HEK293 (cell line): ENCODE results near the gene RAC3.

Source experiments
- AEBP2 ChIP-seq: fragments of 450-650 bp; formaldehyde crosslinking; IDR thresholded peaks from 2 replicates; pipeline ENCODE4 v1.5.1; 2016; ENCODE audit warnings: missing biosample characterization, missing genetic modification characterization, borderline replicate concordance
- GLIS2 ChIP-seq: fragments of 450-650 bp; formaldehyde crosslinking; IDR thresholded peaks from 2 replicates; pipeline ENCODE4 v1.5.1; 2016; ENCODE audit warnings: missing biosample characterization, missing genetic modification characterization
- HIC1 ChIP-seq: fragments of 450-650 bp; formaldehyde crosslinking; IDR thresholded peaks from 2 replicates; pipeline ENCODE4 v1.5.1; 2016; ENCODE audit warnings: missing biosample characterization, missing genetic modification characterization
- KLF7 ChIP-seq: fragments of 450-650 bp; formaldehyde crosslinking; IDR thresholded peaks from 2 replicates; pipeline ENCODE4 v1.5.1; 2016; ENCODE audit warnings: missing biosample characterization, missing genetic modification characterization, borderline replicate concordance
- KLF9 ChIP-seq: fragments of 450-650 bp; formaldehyde crosslinking; IDR thresholded peaks from 2 replicates; pipeline ENCODE4 v1.5.1; 2016; ENCODE audit warnings: missing biosample characterization, missing genetic modification characterization, low read depth
- SP2 ChIP-seq: fragments of 450-650 bp; formaldehyde crosslinking; IDR thresholded peaks from 2 replicates; pipeline ENCODE4 v1.5.1; 2016; ENCODE audit warnings: missing biosample characterization, missing genetic modification characterization
- ZBTB49 ChIP-seq: fragments of 450-650 bp; formaldehyde crosslinking; IDR thresholded peaks from 2 replicates; pipeline ENCODE4 v1.5.1; 2016; ENCODE audit warnings: missing biosample characterization, missing genetic modification characterization, low read depth
- ZBTB7A ChIP-seq: fragments of 450-650 bp; formaldehyde crosslinking; IDR thresholded peaks from 2 replicates; pipeline ENCODE4 v1.5.1; 2016; ENCODE audit warnings: low read depth, missing biosample characterization, missing genetic modification characterization
- ZEB2 ChIP-seq: fragments of 450-650 bp; formaldehyde crosslinking; IDR thresholded peaks from 2 replicates; pipeline ENCODE4 v1.5.1; 2016; ENCODE audit warnings: missing biosample characterization, missing genetic modification characterization
- ZNF112 ChIP-seq: fragments of 450-650 bp; formaldehyde crosslinking; IDR thresholded peaks from 2 replicates; pipeline ENCODE4 v1.5.0; 2017; ENCODE audit warnings: missing biosample characterization, missing genetic modification characterization
- ZNF146 ChIP-seq: fragments of 450-650 bp; formaldehyde crosslinking; IDR thresholded peaks from 2 replicates; pipeline ENCODE4 v1.5.1; 2016; ENCODE audit warnings: missing biosample characterization, missing genetic modification characterization
- ZNF2 ChIP-seq: fragments of 450-650 bp; formaldehyde crosslinking; IDR thresholded peaks from 2 replicates; pipeline ENCODE4 v1.5.1; 2016; ENCODE audit warnings: missing biosample characterization, missing genetic modification characterization
- ZNF274 ChIP-seq, 2 experiments: fragments of 200-500 bp in 1 of 2; fragments of 450-650 bp in 1 of 2; sonication (Bioruptor generic) in 1 of 2; formaldehyde crosslinking in 1 of 2; IDR thresholded peaks; 2 replicates each; pipeline versions ENCODE4 v1.5.1 to v1.6.1; 2014 to 2016; ENCODE audit warnings: borderline replicate concordance in 1 of 2, inconsistent platforms in 1 of 2, low read length in 1 of 2, missing biosample characterization in 1 of 2, missing genetic modification characterization in 1 of 2
- ZNF292 ChIP-seq: fragments of 450-650 bp; formaldehyde crosslinking; IDR thresholded peaks from 2 replicates; pipeline ENCODE4 v1.5.1; 2016; ENCODE audit warnings: low read depth, missing biosample characterization, missing genetic modification characterization, borderline replicate concordance
- ZNF335 ChIP-seq: fragments of 450-650 bp; formaldehyde crosslinking; conservative IDR thresholded peaks from 2 replicates; pipeline ENCODE4 v1.5.1; 2016; ENCODE audit warnings: missing biosample characterization, missing genetic modification characterization
- ZNF394 ChIP-seq: fragments of 450-650 bp; formaldehyde crosslinking; IDR thresholded peaks from 2 replicates; pipeline ENCODE4 v1.5.1; 2016; ENCODE audit warnings: missing biosample characterization, missing genetic modification characterization, mild to moderate bottlenecking, moderate library complexity, borderline replicate concordance
- ZNF426 ChIP-seq: fragments of 450-650 bp; formaldehyde crosslinking; IDR thresholded peaks from 2 replicates; pipeline ENCODE4 v1.5.1; 2017; ENCODE audit warnings: missing biosample characterization, missing genetic modification characterization, mild to moderate bottlenecking, inconsistent platforms, moderate library complexity
- ZNF510 ChIP-seq: fragments of 450-650 bp; formaldehyde crosslinking; IDR thresholded peaks from 2 replicates; pipeline ENCODE4 v1.5.1; 2018; ENCODE audit warnings: mild to moderate bottlenecking, missing genetic modification characterization, missing biosample characterization; ENCODE audit not compliant: insufficient replicate concordance
- ZNF555 ChIP-seq: fragments of 450-650 bp; formaldehyde crosslinking; conservative IDR thresholded peaks from 2 replicates; pipeline ENCODE4 v1.5.1; 2017; ENCODE audit warnings: missing biosample characterization, mild to moderate bottlenecking, missing genetic modification characterization, inconsistent platforms
- ZNF561 ChIP-seq: fragments of 450-650 bp; IDR thresholded peaks from 2 replicates; pipeline ENCODE4 v1.5.1; 2018; ENCODE audit warnings: missing biosample characterization, missing genetic modification characterization, borderline replicate concordance
- ZNF585B ChIP-seq: fragments of 450-650 bp; formaldehyde crosslinking; IDR thresholded peaks from 2 replicates; pipeline ENCODE4 v1.5.1; 2016; ENCODE audit warnings: missing biosample characterization, missing genetic modification characterization
- ZNF600 ChIP-seq: fragments of 450-650 bp; formaldehyde crosslinking; IDR thresholded peaks from 2 replicates; pipeline ENCODE4 v1.5.1; 2016; ENCODE audit warnings: missing biosample characterization, missing genetic modification characterization
- ZNF610 ChIP-seq: fragments of 450-650 bp; formaldehyde crosslinking; IDR thresholded peaks from 2 replicates; pipeline ENCODE4 v1.5.1; 2016; ENCODE audit warnings: missing biosample characterization, missing genetic modification characterization, borderline replicate concordance
- ZNF645 ChIP-seq: fragments of 450-650 bp; formaldehyde crosslinking; IDR thresholded peaks from 2 replicates; pipeline ENCODE4; 2016; ENCODE audit warnings: missing biosample characterization, missing genetic modification characterization
- ZNF654 ChIP-seq: fragments of 450-650 bp; formaldehyde crosslinking; IDR thresholded peaks from 2 replicates; pipeline ENCODE4 v1.5.1; 2016; ENCODE audit warnings: low read depth, missing biosample characterization, missing genetic modification characterization
- ZNF76 ChIP-seq: fragments of 450-650 bp; formaldehyde crosslinking; IDR thresholded peaks from 2 replicates; pipeline ENCODE4; 2016; ENCODE audit warnings: low read depth, missing biosample characterization, missing genetic modification characterization, borderline replicate concordance
- ZSCAN16 ChIP-seq: fragments of 450-650 bp; formaldehyde crosslinking; IDR thresholded peaks from 2 replicates; pipeline ENCODE4 v1.5.1; 2016; ENCODE audit warnings: missing biosample characterization, missing genetic modification characterization
- ZSCAN30 ChIP-seq: fragments of 450-650 bp; IDR thresholded peaks from 2 replicates; pipeline ENCODE4 v1.5.1; 2018; ENCODE audit warnings: missing biosample characterization, mild to moderate bottlenecking, missing genetic modification characterization, moderate library complexity
- ZSCAN5A ChIP-seq: fragments of 450-650 bp; formaldehyde crosslinking; IDR thresholded peaks from 2 replicates; pipeline ENCODE4 v1.5.1; 2016; ENCODE audit warnings: missing biosample characterization, missing genetic modification characterization

The RAC3 gene

GRCh38 chr17:82021107-82021899 lies 10.2 kb upstream of the RAC3 start (continued):
- TF ChIP-seq HIC1 (tag by site-specific recombination) (peak; percentile 73), ZNF561 (tag by site-specific recombination) (no peak), ZNF555 (tag by site-specific recombination) (no peak), ZSCAN5A (tag by site-specific recombination) (no peak), AEBP2 (no peak), ZBTB49 (tag by site-specific recombination) (no peak), KLF7 (tag by site-specific recombination) (no peak), ZNF274 (IDR thresholded peaks at IDR 0.05; ENCODE audit: low read length) (no peak), ZNF274 (tag by site-specific recombination; IDR thresholded peaks at IDR 0.05; ENCODE audit: borderline replicate concordance) (no peak), ZNF76 (tag by site-specific recombination) (no peak), ZNF585B (tag by site-specific recombination) (no peak), ZEB2 (tag by site-specific recombination) (peak; percentile 24; the same call in 1 of the 2 replicates), ZSCAN30 (tag by site-specific recombination) (no peak), ZNF146 (tag by site-specific recombination) (no peak), ZNF600 (peak; percentile 47), ZSCAN16 (no peak), SP2 (tag by site-specific recombination) (no peak), ZNF335 (peak; percentile 55), ZNF292 (tag by site-specific recombination) (no peak), ZNF510 (no peak), ZNF426 (tag by site-specific recombination) (no peak), ZNF394 (no peak), GLIS2 (peak; percentile 62; the same call in 1 of the 2 replicates), ZBTB7A (tag by site-specific recombination) (0 out of 2 replicates have a peak, but pooled peaks have one; percentile 30), ZNF2 (no peak), ZNF610 (tag by site-specific recombination) (no peak), KLF9 (no peak), ZNF654 (tag by site-specific recombination) (peak; percentile 85), ZNF112 (tag by site-specific recombination) (no peak), ZNF645 (tag by site-specific recombination) (no peak)
